ENCODE measurements around the gene F2.

DNA sequence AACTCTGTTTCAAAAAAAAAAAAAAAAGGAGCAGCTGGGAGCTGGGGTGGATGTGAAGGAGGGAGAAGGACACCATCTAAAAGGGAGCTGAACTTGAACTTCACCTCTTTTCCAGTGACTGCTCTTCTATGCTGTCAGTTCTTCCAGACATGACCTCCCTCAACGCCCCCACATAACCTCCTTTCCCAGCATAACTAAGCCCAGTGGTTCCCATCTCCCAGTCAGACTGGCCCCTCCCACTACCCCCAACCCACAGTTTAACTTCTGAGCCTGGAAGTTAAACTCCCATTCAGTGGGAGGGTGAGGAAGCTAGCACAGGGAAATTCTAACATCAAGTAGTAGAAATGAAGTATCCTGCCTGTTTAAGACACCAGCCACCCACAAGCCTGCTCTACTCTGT lies 20.4 kb upstream of the F2 start:
- no peak for TF ChIP-seq EZH2phosphoT487 (IDR thresholded peaks at IDR 0.05; ENCODE audit: borderline replicate concordance)
- TF ChIP-seq, protein P1, sequence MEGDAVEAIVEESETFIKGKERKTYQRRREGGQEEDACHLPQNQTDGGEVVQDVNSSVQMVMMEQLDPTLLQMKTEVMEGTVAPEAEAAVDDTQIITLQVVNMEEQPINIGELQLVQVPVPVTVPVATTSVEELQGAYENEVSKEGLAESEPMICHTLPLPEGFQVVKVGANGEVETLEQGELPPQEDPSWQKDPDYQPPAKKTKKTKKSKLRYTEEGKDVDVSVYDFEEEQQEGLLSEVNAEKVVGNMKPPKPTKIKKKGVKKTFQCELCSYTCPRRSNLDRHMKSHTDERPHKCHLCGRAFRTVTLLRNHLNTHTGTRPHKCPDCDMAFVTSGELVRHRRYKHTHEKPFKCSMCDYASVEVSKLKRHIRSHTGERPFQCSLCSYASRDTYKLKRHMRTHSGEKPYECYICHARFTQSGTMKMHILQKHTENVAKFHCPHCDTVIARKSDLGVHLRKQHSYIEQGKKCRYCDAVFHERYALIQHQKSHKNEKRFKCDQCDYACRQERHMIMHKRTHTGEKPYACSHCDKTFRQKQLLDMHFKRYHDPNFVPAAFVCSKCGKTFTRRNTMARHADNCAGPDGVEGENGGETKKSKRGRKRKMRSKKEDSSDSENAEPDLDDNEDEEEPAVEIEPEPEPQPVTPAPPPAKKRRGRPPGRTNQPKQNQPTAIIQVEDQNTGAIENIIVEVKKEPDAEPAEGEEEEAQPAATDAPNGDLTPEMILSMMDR (IDR thresholded peaks at IDR 0.05 in 2 of 3, conservative IDR thresholded peaks at IDR 0.05 in 1 of 3; ENCODE audit: borderline replicate concordance in 1 of 3, insufficient read depth in 1 of 3, low read depth in 2 of 3, low read length in 2 of 3) = no peak
- TF ChIP-seq ZFX (IDR thresholded peaks at IDR 0.05) = no peak
- no peak for TF ChIP-seq POLR2AphosphoS5 (IDR thresholded peaks at IDR 0.05; ENCODE audit: low read depth, low read length)
- TF ChIP-seq EZH2 (IDR thresholded peaks at IDR 0.05) = no peak
- TF ChIP-seq YY1 (IDR thresholded peaks at IDR 0.05; ENCODE audit: extremely low read depth, insufficient replicate concordance, low read depth, low read length) = no peak
- no peak for TF ChIP-seq ZNF274 (IDR thresholded peaks at IDR 0.05; ENCODE audit: low read depth, low read length)
- no peak for TF ChIP-seq TCF7L2 (IDR thresholded peaks at IDR 0.05; ENCODE audit: borderline replicate concordance, extremely low read depth, insufficient read depth, insufficient read length)
